HG03457 (cell line): Measurements from ENCODE around the gene ATRIP.
"Not testable (repeated sequence)": the region's sequence is repeated elsewhere in the genome, so short reads cannot be mapped to it uniquely, and the experiment has no call there.

Experiments
- ATAC-seq: cut with Tn5 transposase; IDR thresholded peaks from one replicate; pipeline ENCODE4 v1.9.1; 2021; ENCODE audit warnings: moderate number of reproducible peaks; ENCODE audit not compliant: unreplicated experiment

Gene ATRIP

DNA sequence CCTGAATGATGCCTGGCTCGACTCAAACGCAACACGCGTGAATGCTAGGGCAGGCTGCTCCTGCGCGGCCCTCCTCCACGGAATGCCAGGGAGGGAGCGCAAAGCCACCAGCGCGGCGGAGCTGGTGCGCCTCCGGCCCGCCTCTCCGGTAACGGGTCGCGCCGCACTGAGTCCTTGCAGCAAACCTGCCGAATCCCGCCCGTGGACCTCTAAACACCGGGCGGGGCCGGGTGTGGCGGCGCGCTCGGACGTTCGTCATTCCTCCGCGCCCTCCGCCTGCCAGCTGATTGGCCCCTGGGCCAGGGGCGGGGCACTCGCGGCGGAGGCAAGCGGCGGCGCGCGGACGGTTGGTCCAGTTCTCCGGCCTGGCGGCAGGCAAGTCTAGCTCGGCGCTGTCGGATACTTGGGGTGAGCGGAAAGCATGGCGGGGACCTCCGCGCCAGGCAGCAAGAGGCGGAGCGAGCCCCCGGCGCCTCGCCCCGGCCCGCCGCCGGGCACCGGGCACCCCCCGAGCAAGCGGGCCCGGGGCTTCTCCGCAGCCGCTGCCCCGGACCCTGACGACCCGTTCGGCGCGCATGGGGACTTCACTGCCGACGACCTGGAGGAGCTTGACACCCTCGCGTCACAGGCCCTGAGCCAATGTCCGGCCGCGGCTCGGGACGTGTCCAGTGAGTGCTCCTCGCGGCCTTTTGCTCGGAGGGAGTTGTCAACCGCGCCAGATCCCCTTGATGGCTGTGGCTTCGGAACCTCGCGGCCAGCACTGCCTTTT is at the start of gene ATRIP:
Gene ATRIP (plus strand): TSS at position 313 of the 769 bp plus-strand sequence. CDS start 109 bp downstream, at position 422.
- peak; percentile 60 for ATAC-seq

DNA sequence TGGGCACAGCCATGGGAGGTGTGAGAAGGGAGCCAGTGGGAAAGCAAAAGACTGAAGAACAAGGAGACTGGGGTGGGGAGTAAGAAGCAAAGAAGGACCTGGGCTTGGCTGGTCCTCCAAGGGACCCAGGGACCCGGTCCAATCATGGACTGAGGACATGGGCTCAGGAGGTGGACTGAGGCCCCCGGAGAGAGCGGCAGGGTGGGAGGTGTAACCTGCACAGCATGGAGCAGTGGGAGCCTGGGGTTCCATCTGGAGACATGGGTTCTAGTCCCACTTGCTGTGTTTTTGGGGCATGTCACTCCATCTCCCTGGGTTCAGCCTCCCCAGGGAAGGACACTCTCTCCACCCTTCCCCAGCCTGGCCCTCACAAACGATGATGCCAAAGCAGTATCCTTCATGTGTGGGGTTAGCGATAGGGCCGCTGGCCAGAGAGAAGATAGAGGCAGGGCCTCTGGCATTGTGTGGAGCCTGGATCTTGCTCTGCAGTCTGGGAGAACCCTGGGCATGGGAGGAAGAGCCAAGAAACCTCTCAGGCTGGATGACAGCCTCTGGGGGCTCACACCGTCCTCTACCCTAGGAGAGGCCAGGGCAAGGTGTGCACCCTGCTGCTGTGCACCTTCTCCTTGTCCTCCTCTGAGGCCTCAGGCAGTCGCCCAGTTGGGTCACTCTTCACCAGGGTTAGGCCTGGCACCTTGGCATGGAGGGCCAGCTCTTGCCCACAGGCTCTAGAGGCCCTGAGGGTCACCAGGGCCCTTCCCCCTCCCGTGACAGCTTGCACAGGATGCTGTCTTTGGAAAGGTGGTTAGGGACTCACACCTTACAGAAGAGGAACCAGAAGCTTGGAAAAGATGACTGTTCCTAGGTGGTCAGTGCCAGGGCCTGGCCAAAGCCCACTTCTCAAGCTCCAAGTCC is 48.5 kb upstream of the ATRIP start:
- ATAC-seq = no peak

DNA sequence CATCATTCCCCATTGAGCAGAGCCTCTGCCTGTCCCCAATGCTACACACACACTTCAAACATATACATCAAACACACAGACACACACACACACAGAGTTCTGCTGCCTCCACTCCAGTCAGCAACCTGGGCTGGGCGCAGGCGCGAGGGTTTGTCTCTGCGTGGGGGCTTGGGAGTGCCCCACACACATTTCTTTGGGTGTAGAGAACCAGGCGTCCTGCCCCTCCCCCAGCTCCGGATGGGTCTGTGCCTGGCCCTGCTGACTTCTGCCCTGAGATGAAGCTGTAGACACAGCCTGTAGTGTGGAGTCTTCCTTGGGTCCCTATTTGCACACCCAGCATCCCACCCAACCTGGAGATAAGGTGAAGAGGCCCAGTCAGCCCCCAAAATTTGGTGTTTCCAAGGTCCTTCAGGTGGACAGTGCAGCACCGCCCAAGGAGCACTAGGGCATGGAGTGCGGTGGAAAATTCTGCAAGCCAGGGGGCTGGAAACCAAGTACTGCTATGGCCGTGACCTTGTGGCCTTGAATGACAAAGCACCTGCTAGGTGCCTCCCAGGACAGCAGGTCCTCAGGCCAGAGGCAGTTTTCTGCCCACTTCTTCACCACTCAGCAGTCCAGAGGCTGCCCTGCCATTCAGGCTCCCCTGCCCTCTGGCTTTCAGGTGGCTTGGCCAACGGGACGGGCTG is 47.7 kb upstream of the ATRIP start:
- no peak for ATAC-seq

DNA sequence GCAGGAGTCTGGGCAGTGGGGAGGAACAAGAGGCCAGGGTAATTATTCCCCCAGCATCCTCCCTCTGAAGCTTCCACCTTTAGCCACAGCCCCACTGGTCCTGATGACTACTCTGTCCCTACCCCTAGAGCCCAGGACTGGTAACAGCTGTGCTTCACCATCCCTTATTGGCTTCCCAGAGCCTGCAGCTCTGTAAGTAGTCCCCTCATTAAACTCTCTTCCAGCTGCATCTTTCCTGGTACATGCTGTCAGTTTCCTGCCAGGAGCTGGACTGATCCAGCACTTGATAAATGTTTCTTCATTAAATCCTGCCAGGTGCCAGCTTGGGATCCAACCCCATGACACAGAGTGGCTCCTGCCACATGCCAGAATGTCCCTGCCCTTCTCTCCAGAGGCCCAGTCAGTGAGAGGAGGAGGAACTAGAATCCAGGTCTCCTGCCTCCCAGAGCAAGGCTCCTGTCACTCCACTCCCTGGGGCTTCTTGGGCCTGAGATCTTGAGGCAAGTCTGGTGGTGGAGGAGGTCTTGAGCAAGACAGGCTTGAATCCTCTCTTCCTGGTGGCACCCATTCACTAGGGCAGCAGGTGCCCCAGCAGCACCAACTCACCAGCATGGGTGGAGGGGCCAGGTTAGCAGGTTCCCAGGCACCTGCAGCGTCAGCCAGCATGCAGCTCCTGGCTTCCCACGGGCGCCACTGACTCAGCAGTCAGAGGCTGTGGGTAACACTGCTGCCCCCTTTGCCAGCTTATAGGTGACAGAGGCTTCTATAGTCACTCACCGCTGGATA is 47.0 kb upstream of the ATRIP start:
- no peak for ATAC-seq

DNA sequence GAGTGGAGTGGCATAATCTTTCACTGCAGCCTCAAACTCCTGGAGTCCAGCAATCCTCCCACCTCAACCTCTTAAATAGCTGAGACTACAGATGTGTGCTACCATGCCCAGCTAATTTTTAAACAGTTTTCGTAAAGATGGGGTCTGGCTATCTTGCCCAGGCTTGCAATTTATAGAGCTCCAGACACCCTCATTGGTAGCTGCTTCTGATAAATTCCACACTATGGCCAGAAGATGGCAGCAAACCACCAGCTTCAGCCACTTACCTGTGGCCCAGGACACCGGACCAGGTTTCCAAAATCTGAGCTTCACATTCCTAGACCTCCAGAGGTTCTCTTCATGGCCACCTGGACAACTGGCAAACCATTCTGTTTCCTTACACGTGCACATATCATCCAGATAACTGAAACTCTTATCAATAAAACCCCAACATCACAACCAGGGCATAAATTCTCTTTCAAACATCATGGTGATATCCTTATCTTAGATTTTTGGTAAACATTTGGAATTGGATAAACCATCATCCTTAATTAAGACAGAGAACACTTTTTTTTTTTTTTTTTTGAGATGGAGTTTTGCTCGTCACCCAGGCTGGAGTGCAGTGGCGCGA is 45.6 kb upstream of the ATRIP start:
- ATAC-seq = no peak

DNA sequence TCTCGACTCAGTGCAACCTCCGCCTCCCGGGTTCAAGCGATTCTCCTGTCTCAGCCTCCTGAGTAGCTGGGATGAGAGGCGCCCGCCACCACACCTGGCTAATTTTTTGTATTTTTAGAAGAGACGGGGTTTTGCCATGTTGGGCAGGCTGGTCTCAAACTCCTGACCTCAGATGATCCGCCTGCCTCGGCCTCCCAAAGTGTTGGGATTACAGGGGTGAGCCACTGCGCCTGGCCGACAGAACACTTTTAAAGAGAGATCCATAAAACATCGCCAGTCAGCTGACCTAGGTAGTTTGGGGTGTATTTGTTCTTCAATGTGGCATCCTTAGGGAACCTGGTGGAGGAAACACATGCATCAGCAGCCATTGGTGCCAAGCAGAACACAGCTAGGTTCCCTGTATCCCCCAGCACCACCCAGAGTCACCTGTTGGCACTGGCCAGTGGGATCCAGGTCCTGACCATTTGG is 45.1 kb upstream of the ATRIP start:
- not testable (repeated sequence) for ATAC-seq

DNA sequence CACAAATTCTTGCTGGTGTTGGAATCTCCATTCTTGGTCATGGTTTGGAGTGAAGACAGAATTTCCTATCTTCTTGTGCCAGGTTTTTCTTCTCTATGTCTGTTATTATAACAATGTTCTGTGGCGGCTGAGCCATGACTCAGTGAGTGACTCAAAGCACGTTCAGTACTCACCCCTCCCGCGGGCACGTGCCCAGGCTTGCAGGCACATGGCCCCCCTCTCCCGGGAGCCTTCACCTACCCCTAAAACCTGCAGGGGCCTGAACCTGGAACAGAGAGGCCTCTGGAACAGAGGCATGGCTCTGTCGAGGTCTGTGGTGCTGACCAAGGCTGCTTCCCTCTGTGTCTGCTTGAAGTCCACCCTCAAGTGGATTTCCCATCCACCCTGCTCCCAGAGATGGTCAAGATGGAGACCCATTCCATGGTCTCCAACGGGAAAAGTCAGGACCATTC is 44.2 kb upstream of the ATRIP start:
- ATAC-seq = no peak

DNA sequence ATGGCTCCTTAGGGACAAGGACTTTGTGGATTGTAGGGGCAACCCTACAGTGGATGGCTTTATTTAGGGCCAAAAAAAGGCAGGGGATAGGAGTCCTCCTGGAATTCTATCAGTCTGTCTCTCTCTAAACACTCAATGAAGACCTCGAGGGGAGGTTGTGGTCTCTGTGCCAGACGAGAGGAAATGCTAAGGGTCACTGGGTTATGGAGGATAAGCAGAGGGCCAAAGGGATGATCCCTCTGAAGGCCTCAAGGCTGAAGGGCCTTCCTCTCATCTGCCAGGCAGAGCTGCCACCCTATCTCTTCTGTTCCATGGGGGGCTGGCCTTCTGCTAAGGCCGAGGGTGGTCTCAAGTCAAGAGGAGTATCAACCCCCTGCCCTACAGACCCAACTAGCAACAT is 43.6 kb upstream of the ATRIP start:
- ATAC-seq = no peak

DNA sequence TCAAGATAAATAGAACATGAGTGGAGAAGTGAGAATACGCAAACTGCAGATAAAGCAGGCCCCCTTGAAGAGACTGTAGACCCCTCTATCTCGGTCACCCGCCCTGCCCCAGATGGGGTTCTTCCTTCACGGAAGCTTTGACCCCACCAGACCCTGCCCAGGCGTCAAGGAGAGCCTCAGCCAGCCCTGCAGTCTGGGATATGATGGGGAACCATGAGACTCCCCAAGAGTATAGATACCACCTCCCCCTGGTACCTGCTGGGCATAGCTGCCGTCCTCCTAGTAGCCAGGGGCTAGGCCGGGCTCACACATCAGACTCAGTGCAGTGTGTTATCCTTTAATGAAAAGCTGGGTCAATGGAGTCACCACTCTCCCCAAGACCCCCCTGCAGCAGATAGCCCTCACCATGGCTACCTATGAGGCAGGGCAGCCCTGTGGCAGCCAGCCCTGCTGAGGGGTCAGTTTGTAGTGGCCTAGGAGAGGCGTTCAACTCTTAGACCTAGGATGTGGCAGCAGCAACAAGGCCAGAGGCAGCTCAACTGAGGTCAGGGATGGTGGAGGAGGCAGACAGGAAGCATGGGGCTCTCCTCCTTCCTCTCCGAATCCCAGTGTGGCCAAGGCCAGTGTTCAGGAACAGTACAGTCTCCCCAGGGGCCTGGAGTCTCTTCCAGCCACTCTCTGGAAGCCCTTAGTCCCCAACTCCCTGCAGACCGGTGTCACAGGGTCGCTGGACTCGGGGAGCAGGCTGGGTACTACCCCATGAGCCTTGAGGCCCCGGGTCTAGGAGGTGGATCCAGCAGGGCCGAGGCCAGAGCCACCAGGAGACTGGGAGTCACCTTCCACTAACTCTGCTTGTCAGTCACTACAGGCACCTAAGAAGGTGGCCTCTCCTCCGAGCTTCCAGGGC is 42.8 kb upstream of the ATRIP start:
- ATAC-seq = no peak

DNA sequence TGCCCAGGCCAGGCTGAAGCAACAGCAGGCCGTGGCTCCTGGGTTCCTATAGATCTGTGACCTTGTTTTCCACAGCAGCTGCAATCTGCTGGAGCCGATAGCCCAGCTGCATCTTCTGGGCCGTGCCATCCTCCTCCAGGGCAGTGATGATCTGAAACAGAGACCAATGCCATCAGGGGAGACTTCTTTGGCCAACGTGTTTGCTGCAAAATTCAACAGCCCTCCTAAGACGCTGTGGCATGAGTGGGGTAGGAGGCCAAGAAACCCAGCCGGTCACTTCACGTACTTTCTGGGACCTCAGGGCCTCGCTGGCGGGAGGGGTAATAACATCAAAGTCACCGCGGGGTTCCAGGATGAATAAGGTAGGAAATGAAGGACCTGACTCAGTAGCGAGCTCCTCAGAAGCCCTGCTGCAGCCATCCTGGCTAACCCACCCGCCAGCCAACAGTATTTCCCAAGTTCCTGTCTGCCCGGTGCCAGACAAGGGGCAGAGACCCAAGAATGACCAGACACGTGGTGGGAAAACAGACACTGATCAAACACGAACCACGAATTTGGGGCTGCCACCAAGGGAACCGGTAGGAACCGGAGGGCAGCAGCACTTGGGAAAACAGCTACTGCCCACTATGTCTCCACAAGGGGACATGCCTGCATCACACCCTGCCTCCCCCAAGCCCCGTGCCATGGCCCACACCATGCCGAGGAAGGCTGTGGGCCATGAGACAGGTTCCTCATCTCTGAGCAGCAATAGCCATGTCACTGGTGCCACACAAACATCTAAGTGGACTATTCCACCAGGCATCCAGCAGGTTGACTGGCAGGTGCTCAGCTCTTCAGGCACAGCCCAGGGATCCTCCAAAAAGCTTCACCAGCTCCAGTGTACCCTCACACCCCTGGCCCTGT is 41.8 kb upstream of the ATRIP start:
- ATAC-seq = no peak

DNA sequence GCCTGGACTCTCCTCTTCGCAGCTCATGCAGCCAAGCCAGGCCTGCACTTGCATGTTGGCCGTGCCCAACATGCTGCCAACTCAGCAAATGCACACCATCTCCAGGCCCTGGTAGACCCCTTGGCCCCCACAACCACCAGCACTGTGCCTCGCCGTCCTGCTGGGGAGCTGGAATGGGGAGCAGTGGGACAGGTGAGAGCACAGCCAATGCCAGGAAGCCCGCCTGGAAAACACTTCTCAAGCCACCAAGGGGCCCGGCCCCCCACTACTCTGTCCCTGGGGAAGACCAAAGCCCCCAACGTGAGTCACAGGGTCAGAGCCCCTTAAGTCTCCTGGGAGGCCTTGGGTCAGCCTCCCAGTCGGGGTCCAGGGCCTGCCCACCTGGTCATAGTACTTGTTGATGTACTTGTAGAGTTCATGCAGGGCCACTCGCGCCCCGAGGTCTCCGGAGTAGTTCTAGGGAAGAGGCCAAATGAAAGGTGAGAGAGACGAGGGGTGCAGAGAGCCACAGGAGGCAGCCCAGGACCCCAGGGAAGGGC is 41.1 kb upstream of the ATRIP start:
- no peak for ATAC-seq

DNA sequence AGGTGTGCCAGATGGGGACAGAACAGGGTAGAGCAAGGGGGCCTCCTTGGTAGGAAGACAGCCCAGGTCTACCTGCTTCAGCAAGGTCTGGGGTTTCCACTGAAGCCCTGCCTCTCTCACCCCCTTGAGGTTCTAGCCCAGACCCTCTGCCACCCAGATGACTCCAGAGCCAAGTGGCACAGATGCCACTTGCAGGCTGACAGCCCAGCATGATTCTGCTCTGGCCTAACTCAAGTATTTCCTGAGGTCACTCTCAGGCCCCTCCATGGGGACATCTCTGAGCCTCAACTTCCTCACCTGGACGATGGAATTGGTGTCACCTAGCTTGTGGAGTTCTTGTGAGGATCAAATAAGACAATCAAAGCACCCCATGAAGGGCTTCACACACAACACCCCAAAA is 40.6 kb upstream of the ATRIP start:
- ATAC-seq = no peak

DNA sequence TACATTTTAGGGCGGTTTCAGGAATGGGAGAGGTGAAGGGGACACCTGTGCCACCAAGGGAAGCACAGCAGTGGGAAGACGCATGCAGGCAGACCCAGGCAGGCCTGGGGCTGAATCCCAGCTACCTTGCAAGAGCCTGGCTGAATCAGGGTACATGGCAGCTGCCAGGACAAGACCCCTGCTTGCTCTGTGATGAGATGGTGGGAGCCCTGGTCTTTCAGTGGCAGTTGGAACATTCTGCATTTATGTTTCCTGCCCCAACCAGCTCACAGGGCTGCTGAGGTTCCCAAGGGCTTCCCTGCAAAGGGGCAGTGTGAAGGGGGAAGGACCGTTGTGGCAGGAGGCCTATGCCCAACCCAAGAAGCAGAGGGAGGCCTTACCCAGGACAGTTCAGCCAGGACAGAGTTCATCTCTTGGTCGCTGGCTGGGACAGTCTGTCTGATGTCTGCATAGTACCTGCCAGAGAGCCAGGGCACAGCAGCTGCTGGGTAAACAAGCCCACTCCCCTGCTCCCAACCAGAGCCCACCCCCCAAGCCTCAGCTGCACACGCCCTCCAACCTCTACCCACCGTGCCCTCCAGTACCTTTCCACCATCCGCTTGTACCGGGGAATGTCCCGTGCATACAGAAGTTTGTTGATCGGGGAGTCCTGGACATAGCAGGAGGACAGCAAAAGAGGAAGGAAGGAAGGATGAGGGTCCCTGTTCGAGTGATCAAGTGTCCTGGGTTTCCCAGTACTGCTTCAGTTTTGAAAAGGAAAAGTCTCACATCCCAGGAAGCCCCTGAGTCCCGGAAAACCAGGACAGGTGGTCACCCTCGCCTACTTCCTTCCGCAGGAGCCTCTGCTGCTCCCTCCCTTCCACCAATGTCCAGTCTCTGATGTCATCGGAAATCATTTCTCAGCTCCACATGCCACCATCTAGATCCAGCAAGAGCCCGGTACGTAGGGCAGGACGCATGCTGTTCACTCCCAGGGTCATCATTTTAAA is 39.8 kb upstream of the ATRIP start:
- ATAC-seq = no peak

DNA sequence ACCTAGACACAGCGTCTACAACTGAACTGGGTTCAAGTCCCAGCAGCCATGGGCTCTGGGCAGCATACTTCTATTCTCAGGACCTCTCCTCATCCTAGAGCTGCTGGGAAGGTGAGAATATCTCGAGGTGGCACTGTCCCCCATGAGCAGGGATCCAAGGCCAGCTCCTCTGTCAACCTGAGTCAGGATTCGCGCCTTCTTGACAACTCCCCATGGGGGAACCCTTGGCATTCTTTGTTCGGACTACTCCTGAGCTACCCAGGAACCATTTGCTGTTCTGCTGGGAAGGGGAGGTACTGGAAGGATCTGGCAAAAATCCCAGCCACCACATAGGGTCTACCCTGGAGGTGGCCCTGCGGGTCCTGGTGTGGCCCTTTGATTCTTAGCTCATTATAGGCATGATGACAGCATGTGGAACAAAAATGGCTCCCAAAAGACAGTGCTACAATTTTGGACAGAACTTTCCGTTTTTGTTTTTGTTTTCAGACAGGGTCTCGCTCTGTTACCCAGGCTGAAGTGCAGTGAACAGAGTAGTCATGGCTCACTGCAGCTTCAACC is 38.9 kb upstream of the ATRIP start:
- no peak for ATAC-seq

DNA sequence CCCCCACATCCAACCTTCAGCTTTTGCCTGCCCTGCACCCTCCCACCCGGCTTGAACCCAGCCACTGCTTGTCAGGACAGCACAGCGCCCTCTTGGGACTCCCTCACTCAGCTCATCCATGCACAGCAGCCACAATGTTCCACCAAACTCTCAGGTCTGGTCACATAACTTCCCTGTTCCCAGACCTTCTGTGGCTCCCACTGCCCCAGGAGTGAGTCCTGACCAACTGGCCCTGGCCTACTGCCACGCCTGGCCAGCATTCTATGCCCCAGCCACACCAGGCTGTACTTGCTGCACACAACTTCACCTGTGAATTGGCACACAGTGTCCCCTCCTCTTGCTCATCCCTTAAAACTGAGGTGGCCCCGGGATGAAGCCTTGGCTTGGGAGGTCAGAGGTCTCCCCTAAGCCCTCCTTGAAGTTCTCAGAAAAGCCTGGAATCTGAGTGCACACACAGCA is 37.7 kb upstream of the ATRIP start:
- ATAC-seq = no peak
